ENCODE results near the gene DNAJC17.

DNAJC17 gene

GRCh38 chr15:40773496-40773895 lies 33.8 kb downstream of the DNAJC17 start:
- no peak for DNase-seq
- intact Hi-C loops (cut with DNase I; ENCODE audit: low total_unique reads) = no loop called here
- peaks cover 0 to 31% (median 0%) of the 10 kb centered on the region in 4 donors for H3K4me1 ChIP-seq
- no peak overlapping the region for H3K27ac ChIP-seq
- H3K36me3 ChIP-seq = peaks cover 57 to 93% (median 67%) of the 10 kb centered on the region in 3 donors
- H3K27me3 ChIP-seq = no peaks in the 10 kb centered on the region
- H3K9me3 ChIP-seq = no peaks in the 10 kb centered on the region
- no peak for TF ChIP-seq CTCF (IDR thresholded peaks at IDR 0.05)
- H3K4me3 ChIP-seq = no peak overlapping the region

GRCh38 chr15:40772014-40772413 lies 35.3 kb downstream of the DNAJC17 start:
- TF ChIP-seq CTCF (IDR thresholded peaks at IDR 0.05) = no peak
- H3K27me3 ChIP-seq = no peaks in the 10 kb centered on the region
- no peak for DNase-seq
- peaks cover 43 to 90% (median 58%) of the 10 kb centered on the region in 3 donors for H3K36me3 ChIP-seq
- intact Hi-C loops (cut with DNase I; ENCODE audit: low total_unique reads) = no loop called here
- no peak overlapping the region for H3K27ac ChIP-seq
- H3K4me1 ChIP-seq = peaks cover 0 to 38% (median 0%) of the 10 kb centered on the region in 4 donors
- H3K4me3 ChIP-seq = no peak overlapping the region
- H3K9me3 ChIP-seq = no peaks in the 10 kb centered on the region

DNA sequence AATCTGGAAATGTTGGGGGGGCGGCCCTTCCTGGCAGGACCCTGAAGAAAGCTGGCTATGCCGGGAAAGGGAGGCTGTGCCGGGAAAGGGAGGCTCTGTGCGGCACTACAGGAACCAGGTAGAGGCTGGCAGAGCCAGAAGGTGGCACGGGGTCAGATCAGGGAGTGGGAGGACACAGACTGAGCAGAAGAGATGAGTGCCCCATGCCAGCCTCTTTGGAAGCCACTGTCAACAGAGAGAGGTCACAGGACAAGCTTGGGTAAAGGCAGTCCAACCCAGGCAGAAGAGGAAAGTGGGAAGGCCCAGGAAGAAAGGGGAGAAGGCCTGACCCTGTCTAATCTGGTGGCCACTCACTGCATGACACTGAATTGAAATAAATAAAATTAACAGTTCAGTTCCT lies 36.0 kb downstream of the DNAJC17 start:
- Histone ChIP-seq H3K36me3 (peaks cover 35 to 87% (median 51%) of the 10 kb centered on the region in 3 donors), H3K27ac (no peak overlapping the region)

DNA sequence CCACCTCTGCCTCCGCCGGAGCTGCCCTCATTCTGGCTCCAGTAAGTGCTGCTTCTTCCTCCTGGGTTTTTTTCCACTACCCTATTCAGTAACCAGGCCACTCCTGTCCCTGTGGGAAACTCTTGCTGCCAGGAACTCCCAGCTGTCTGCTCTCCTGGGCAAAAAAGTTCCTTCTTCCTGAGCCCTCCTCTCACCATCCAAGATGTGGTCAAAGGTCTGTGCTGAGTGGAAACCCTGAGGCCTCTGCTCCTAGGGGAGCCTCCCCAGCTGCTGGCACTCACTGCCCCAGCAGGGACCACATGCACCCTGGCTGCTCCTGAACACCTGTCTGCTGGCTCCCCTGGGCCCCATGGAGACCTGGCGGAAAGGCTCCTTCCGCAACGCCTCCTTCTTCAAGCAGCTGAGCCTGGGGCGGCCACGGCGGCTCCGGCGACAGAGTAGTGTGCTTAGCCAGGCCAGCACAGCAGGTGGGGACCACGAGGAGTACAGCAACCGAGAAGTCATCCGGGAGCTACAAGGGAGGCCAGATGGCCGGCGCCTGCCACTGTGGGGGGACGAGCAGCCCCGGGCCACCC lies 37.0 kb downstream of the DNAJC17 start:
- Histone ChIP-seq H3K27ac (no peak overlapping the region), H3K27me3 (no peaks in the 10 kb centered on the region), H3K4me3 (no peak overlapping the region), H3K36me3 (peaks cover 26 to 76% (median 41%) of the 10 kb centered on the region in 3 donors), H3K4me1 (peaks cover 0 to 48% (median 13%) of the 10 kb centered on the region in 4 donors), H3K9me3 (no peaks in the 10 kb centered on the region)
- intact Hi-C loops (cut with DNase I; ENCODE audit: low total_unique reads) = no loop called here
- no peak for DNase-seq
- TF ChIP-seq CTCF (IDR thresholded peaks at IDR 0.05) = no peak

More for the DNA sequence above, 36.0 kb downstream of the DNAJC17 start:
- no peak for TF ChIP-seq CTCF (IDR thresholded peaks at IDR 0.05)
- no peak for DNase-seq
- intact Hi-C loops (cut with DNase I; ENCODE audit: low total_unique reads) = no loop called here
- Histone ChIP-seq H3K4me1 (peaks cover 0 to 39% (median 4%) of the 10 kb centered on the region in 4 donors), H3K9me3 (no peaks in the 10 kb centered on the region), H3K4me3 (no peak overlapping the region), H3K27me3 (no peaks in the 10 kb centered on the region)

- TF ChIP-seq CTCF (IDR thresholded peaks at IDR 0.05) = no peak
- Histone ChIP-seq H3K4me1 (peaks cover 0 to 55% (median 18%) of the 10 kb centered on the region in 4 donors), H3K9me3 (no peaks in the 10 kb centered on the region), H3K27me3 (no peaks in the 10 kb centered on the region), H3K27ac (no peak within 1 kb of the TSS), H3K4me3 (no peak within 1 kb of the TSS), H3K36me3 (peaks cover 19 to 69% (median 33%) of the 10 kb centered on the region in 3 donors)
- intact Hi-C loops (cut with DNase I; ENCODE audit: low total_unique reads) = loop anchor here (5.0 kb wide), 1 partner anchor 123 kb away; the partner anchor contains the start of gene VPS18
- DNase-seq = peak in 1 of 2 donors; percentile 66
Measured at GRCh38 chr15:40769274-40770146, 37.8 kb downstream of the DNAJC17 start, which contains the start of gene C15orf62. C15orf62 (plus strand) TSS chr15:40769980; CDS start chr15:40770496, 516 bp downstream.

Data from tibial artery (tissue), 4 donors.